K562 (cell line): ENCODE measurements around the gene NUP62. TPM values are rescaled to one million over a fixed set of nuclear protein-coding genes. Genes with fewer than 3 reads are reported as not detected.

Source experiments
- CEBPG ChIP-seq, 3 experiments: fragments of 200-800 bp in 1 of 3; sonication (Bioruptor generic) in 1 of 3; sonication (generic) in 1 of 3; formaldehyde crosslinking in 1 of 3; IDR thresholded peaks in 2 of 3; conservative IDR thresholded peaks in 1 of 3; 2 replicates each; pipeline versions ENCODE4 v1.6.1 to v1.8.0; 2016 to 2022; ENCODE audit warnings: missing compliant biosample characterization in 2 of 3, missing genetic modification characterization in 2 of 3, mild to moderate bottlenecking in 1 of 3, missing genetic modification reagents in 1 of 3
- COPS2 ChIP-seq: fragments of 450-650 bp; conservative IDR thresholded peaks from 2 replicates; pipeline ENCODE4 v1.6.1; 2016; ENCODE audit warnings: mild to moderate bottlenecking, moderate library complexity
- GATAD2B ChIP-seq: fragments of 450-650 bp; IDR thresholded peaks from 2 replicates; pipeline ENCODE4 v1.6.1; 2017; ENCODE audit warnings: mild to moderate bottlenecking, borderline replicate concordance
- MAFG ChIP-seq: fragments of 450-650 bp; conservative IDR thresholded peaks from 2 replicates; pipeline ENCODE4 v1.6.1; 2016; ENCODE audit warnings: missing genetic modification characterization, missing compliant biosample characterization
- MTA3 ChIP-seq: fragments of 450-650 bp; formaldehyde crosslinking; IDR thresholded peaks from 2 replicates; pipeline ENCODE4 v1.6.1; 2017; ENCODE audit warnings: mild to moderate bottlenecking, borderline replicate concordance
- MYC ChIP-seq, 2 experiments: fragments of 250-450 bp in 1 of 2; sonication (Bioruptor Pico) in 1 of 2; IDR thresholded peaks; 2 replicates each; pipeline versions ENCODE4 v1.5.1 to v1.6.1; 2012 to 2021; ENCODE audit warnings: low read depth in 2 of 2, borderline replicate concordance in 1 of 2, improper control_type of control experiment in 1 of 2, low read length in 1 of 2, mild to moderate bottlenecking in 1 of 2, moderate library complexity in 1 of 2
- RBFOX2 ChIP-seq: fragments of 200-400 bp; formaldehyde crosslinking; IDR thresholded peaks from 2 replicates; pipeline ENCODE4 v1.6.1; 2017; ENCODE audit warnings: low read depth, mild to moderate bottlenecking, low read length, moderate library complexity
- RBM15 ChIP-seq: fragments of 200-400 bp; formaldehyde crosslinking; IDR thresholded peaks from 2 replicates; pipeline ENCODE4 v1.6.1; 2018; ENCODE audit warnings: mild to moderate bottlenecking, low read length, moderate library complexity; ENCODE audit not compliant: insufficient read depth
- SREBF1 ChIP-seq: fragments of 150-350 bp; IDR thresholded peaks from 2 replicates; pipeline ENCODE4 v1.6.1; 2014; ENCODE audit warnings: antibody characterized with exemption, low read depth, low read length, borderline replicate concordance
- ZFP36 ChIP-seq: fragments of 150-350 bp; IDR thresholded peaks from 2 replicates; pipeline ENCODE4 v1.6.1; 2018; ENCODE audit warnings: low read length, low read depth; ENCODE audit not compliant: partially characterized antibody
- ZFPM2 ChIP-seq: fragments of 250-450 bp; sonication (Bioruptor Pico); IDR thresholded peaks from 2 replicates; pipeline ENCODE4 v1.5.1; 2022; ENCODE audit warnings: mild to moderate bottlenecking
- ZNF121 ChIP-seq: sonication (generic); formaldehyde crosslinking; conservative IDR thresholded peaks from 2 replicates; pipeline ENCODE4 v1.8.0; 2022; ENCODE audit warnings: missing genetic modification reagents
- ZNF212 ChIP-seq: fragments of 450-650 bp; formaldehyde crosslinking; IDR thresholded peaks from 2 replicates; pipeline ENCODE4 v1.4.0; 2020; ENCODE audit warnings: mild to moderate bottlenecking
- polyA plus RNA-seq, 8 experiments: library from polyadenylated mRNA; depleted of rRNA in 4 of 8; stranded (reverse) in 5 of 8; unstranded in 3 of 8; fragments of >200 nt; fragmentation: Nextera tagmentation in 2 of 8; fragmentation: Illumina TruSeq in 1 of 8; extraction: Ambion mirVana in 2 of 8; extraction: Trizol in 1 of 8; gene quantifications; 2 replicates each; pipeline versions ENCODE4 v1.2.1 to v1.2.3, GENCODE V29; 2011 to 2014; ENCODE audit warnings: inconsistent platforms in 1 of 8, missing spikeins in 1 of 8
- total RNA-seq, 7 experiments: library from RNA; depleted of rRNA in 6 of 7; stranded (reverse); fragments of >200 nt in 6 of 7; fragmentation: Illumina TruSeq in 2 of 7; extraction: Trizol in 2 of 7; gene quantifications; 2 replicates each; pipeline versions ENCODE4 v1.2.1 to v1.2.3, GENCODE V29; 2011 to 2021; ENCODE audit warnings: low replicate concordance in 1 of 7
- TF ChIP-seq, protein P1 (sequence below): fragments of 450-650 bp; conservative IDR thresholded peaks from 2 replicates; pipeline ENCODE4 v1.6.1; 2016; ENCODE audit warnings: missing genetic modification characterization, low read depth, mild to moderate bottlenecking, missing compliant biosample characterization, moderate library complexity
- TF ChIP-seq, protein P2 (sequence below): IDR thresholded peaks from 3 replicates; pipeline ENCODE4 v1.6.1; 2011; ENCODE audit warnings: borderline replicate concordance, mild to moderate bottlenecking; ENCODE audit not compliant: insufficient read length, insufficient read depth
- TF ChIP-seq, protein P3 (sequence below): fragments of 250-450 bp; sonication (Bioruptor Pico); IDR thresholded peaks from 2 replicates; pipeline ENCODE4 v1.4.0; 2020; ENCODE audit warnings: mild to moderate bottlenecking, moderate library complexity

The NUP62 gene
- total and polyA plus RNA-seq, 9 of the 15 experiments (the other 6 are each of a cell fraction or from before 2014, with no cell fraction given), result 16.9 to 109 (median 66.0) TPM

DNA sequence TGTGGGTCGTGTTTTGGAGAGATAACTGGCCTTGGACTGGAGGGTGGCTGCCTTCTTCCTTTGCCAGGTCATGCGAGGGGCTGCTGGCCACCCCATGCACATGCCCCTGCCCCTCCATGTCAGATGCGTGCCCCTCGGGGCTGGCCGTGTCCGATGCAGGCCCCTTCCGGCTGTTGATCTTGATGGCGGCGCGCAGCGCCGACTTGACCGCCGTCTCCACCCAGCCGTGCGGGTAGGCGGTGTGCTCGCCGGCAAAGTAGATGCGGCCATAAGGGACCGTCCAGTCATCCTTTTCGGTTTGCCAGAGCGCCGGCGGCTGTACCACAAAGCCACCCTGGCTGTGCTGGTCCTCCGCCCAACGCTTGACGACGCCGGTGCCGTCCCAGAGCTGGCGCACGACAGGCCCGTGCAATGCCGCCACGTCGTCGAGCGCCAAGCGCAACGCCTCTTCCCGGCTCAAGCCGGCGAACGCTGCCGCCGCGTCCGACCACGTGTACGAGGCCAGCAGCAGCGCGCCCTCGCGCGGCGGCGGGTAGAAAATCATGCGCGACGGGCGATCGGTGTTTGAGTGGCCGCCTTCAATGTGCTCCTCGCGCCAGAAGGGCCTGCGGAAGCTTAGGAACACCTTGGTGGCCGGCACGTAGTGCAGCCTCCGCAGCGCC, 39.5 kb downstream of the NUP62 start (continued):
- TF ChIP-seq CEBPG (CRISPR knock-in tag; IDR thresholded peaks at IDR 0.05) (peak; percentile 82), CEBPG (tag; conservative IDR thresholded peaks at IDR 0.05 in 1 of 2, IDR thresholded peaks at IDR 0.05 in 1 of 2) (no peak), MAFG (no peak), MTA3 (peak; percentile 95), COPS2 (no peak), RBM15 (no peak), SREBF1 (no peak), MYC (IDR thresholded peaks at IDR 0.05; ENCODE audit: low read depth, low read length) (peak; percentile 100), MYC (CRISPR knock-in tag; IDR thresholded peaks at IDR 0.05; ENCODE audit: borderline replicate concordance, low read depth) (peak; percentile 98), GATAD2B (no peak), RBFOX2 (peak; percentile 91), ZNF121 (CRISPR knock-in tag) (peak; percentile 68), ZNF212 (CRISPR knock-in tag) (no peak; the same call in 1 of the 2 replicates), ZFP36 (peak; percentile 9), ZFPM2 (CRISPR knock-in tag) (no peak)
- TF ChIP-seq, protein P1, sequence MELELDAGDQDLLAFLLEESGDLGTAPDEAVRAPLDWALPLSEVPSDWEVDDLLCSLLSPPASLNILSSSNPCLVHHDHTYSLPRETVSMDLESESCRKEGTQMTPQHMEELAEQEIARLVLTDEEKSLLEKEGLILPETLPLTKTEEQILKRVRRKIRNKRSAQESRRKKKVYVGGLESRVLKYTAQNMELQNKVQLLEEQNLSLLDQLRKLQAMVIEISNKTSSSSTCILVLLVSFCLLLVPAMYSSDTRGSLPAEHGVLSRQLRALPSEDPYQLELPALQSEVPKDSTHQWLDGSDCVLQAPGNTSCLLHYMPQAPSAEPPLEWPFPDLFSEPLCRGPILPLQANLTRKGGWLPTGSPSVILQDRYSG (tag), result peak; percentile 63; the same call in 1 of the 2 replicates
- TF ChIP-seq, protein P2, sequence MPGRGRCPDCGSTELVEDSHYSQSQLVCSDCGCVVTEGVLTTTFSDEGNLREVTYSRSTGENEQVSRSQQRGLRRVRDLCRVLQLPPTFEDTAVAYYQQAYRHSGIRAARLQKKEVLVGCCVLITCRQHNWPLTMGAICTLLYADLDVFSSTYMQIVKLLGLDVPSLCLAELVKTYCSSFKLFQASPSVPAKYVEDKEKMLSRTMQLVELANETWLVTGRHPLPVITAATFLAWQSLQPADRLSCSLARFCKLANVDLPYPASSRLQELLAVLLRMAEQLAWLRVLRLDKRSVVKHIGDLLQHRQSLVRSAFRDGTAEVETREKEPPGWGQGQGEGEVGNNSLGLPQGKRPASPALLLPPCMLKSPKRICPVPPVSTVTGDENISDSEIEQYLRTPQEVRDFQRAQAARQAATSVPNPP, result no peak
- TF ChIP-seq, protein P3, sequence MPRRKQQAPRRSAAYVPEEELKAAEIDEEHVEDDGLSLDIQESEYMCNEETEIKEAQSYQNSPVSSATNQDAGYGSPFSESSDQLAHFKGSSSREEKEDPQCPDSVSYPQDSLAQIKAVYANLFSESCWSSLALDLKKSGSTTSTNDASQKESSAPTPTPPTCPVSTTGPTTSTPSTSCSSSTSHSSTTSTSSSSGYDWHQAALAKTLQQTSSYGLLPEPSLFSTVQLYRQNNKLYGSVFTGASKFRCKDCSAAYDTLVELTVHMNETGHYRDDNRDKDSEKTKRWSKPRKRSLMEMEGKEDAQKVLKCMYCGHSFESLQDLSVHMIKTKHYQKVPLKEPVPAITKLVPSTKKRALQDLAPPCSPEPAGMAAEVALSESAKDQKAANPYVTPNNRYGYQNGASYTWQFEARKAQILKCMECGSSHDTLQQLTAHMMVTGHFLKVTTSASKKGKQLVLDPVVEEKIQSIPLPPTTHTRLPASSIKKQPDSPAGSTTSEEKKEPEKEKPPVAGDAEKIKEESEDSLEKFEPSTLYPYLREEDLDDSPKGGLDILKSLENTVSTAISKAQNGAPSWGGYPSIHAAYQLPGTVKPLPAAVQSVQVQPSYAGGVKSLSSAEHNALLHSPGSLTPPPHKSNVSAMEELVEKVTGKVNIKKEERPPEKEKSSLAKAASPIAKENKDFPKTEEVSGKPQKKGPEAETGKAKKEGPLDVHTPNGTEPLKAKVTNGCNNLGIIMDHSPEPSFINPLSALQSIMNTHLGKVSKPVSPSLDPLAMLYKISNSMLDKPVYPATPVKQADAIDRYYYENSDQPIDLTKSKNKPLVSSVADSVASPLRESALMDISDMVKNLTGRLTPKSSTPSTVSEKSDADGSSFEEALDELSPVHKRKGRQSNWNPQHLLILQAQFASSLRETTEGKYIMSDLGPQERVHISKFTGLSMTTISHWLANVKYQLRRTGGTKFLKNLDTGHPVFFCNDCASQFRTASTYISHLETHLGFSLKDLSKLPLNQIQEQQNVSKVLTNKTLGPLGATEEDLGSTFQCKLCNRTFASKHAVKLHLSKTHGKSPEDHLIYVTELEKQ, result no peak
